SU-DHL-6 (cell line): Measurements from ENCODE around the gene RPP40.

ENCODE experiments used
- EZH2phosphoT487 ChIP-seq: fragments of 200-600 bp; sonication (generic), shearing (Covaris generic); conservative IDR thresholded peaks from 2 replicates; pipeline ENCODE4 v1.6.1; 2018; ENCODE audit warnings: mild to moderate bottlenecking, antibody characterized with exemption, low read length, moderate library complexity, mixed read lengths
- TF ChIP-seq, protein P1 (sequence below): fragments of 200-600 bp; sonication (generic); IDR thresholded peaks from one replicate; pipeline ENCODE4 v1.5.1; 2017; ENCODE audit warnings: antibody characterized with exemption, mild to moderate bottlenecking, low read length, moderate library complexity; ENCODE audit not compliant: insufficient read depth, poor library complexity, severe bottlenecking

DNA sequence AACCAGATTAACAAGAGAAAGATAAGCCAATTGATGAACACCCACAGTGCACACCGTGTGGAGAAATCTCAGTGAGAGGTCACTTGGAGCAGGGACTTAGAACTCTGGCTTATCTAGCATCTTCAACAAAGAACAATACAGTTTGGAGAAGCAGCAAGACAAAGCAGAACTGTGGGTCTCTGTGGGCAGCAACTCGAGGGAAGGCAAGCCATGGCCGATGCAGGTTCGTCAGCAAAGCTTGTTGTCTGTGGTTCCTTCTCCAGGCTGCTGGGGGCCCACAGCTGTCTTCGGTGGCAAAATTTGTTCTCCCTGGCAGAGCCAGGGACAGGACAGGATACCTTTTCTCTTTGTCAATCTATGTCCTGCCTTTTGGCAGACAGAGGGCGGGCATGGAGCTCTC, 22.1 kb downstream of the RPP40 start:
- TF ChIP-seq, protein P1, sequence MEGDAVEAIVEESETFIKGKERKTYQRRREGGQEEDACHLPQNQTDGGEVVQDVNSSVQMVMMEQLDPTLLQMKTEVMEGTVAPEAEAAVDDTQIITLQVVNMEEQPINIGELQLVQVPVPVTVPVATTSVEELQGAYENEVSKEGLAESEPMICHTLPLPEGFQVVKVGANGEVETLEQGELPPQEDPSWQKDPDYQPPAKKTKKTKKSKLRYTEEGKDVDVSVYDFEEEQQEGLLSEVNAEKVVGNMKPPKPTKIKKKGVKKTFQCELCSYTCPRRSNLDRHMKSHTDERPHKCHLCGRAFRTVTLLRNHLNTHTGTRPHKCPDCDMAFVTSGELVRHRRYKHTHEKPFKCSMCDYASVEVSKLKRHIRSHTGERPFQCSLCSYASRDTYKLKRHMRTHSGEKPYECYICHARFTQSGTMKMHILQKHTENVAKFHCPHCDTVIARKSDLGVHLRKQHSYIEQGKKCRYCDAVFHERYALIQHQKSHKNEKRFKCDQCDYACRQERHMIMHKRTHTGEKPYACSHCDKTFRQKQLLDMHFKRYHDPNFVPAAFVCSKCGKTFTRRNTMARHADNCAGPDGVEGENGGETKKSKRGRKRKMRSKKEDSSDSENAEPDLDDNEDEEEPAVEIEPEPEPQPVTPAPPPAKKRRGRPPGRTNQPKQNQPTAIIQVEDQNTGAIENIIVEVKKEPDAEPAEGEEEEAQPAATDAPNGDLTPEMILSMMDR: no peak
- TF ChIP-seq EZH2phosphoT487: no peak
